WERI-Rb-1 (cell line): Measurements from ENCODE around the gene HSD17B8.

ENCODE experiments used
- DNase-seq: peaks from one replicate; pipeline ENCODE4 v3.0.0-alpha.2; 2020
- H3K27ac ChIP-seq: fragments of 250-450 bp; sonication (Bioruptor Pico); 2 replicates; pipeline ENCODE4 v1.5.1; 2020; ENCODE audit warnings: mild to moderate bottlenecking, moderate library complexity
- H3K27me3 ChIP-seq: fragments of 250-450 bp; sonication (Bioruptor Pico); 2 replicates; pipeline ENCODE4 v1.5.1; 2021; ENCODE audit warnings: mild to moderate bottlenecking, low read depth, moderate library complexity; ENCODE audit not compliant: insufficient read depth, severe bottlenecking
- H3K36me3 ChIP-seq: fragments of 250-450 bp; sonication (Bioruptor Pico); 2 replicates; pipeline ENCODE4 v1.5.1; 2020; ENCODE audit warnings: mild to moderate bottlenecking, moderate library complexity
- H3K4me3 ChIP-seq: 2 replicates; pipeline ENCODE4 v1.5.1; 2011; ENCODE audit warnings: low read depth, mild to moderate bottlenecking, control low read depth, low read length
- H3K9me3 ChIP-seq: fragments of 250-450 bp; sonication (Bioruptor Pico); 2 replicates; pipeline ENCODE4 v1.5.1; 2021; ENCODE audit warnings: mild to moderate bottlenecking, moderate library complexity; ENCODE audit not compliant: severe bottlenecking
- TF ChIP-seq, protein P1 (sequence below): IDR thresholded peaks from 2 replicates; pipeline ENCODE4 v1.5.1; 2011; ENCODE audit warnings: low read depth, mild to moderate bottlenecking, control low read depth, inconsistent platforms, low read length

HSD17B8 gene

DNA sequence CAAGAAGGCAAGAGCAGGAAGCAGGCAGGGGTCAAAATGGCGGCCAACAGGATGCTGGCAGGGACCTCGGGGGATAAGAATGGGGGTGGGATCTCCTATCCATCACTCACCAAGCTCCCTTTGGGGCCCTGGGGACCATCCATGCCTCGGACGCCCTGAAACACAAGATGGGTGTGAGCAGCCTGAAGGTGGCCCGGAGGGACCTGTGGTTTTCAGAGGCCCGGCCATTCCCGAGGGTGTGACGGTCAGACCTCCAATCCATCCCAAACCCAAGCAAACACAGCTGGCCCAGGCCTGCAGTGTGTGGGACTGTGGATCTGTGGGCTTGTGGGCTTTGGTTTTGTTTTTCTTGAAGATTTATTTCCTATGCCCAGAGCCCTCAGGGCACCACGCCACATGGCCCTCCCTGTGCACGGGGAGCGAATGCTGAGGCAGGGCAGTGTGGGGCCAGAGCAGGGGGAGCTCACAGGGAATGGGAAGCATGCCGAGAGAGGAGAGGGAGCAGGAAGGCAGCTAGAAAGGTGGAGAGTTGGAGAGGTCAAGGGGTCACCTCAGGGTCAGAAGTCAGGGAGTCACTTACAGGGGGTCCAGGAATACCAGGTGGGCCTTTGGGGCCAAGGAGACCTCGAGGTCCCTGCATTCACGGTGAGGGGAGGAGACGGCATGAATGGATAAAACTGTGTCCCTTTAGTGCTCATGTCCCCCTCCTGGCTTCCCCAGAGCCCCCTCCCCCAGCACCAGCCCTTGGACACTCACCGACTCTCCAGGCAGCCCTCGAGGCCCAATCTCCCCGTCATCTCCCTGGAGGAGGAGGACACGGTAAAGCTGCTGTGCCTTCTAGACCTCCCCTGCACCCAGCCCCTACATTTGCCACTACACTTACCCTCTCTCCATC is 26.7 kb upstream of the HSD17B8 start:
- no peak overlapping the region for H3K4me3 ChIP-seq
- H3K27ac ChIP-seq: no peak overlapping the region
- H3K36me3 ChIP-seq: no peaks in the 10 kb centered on the region; the same call in 1 of the 2 replicates
- DNase-seq: no peak
- TF ChIP-seq, protein P1, sequence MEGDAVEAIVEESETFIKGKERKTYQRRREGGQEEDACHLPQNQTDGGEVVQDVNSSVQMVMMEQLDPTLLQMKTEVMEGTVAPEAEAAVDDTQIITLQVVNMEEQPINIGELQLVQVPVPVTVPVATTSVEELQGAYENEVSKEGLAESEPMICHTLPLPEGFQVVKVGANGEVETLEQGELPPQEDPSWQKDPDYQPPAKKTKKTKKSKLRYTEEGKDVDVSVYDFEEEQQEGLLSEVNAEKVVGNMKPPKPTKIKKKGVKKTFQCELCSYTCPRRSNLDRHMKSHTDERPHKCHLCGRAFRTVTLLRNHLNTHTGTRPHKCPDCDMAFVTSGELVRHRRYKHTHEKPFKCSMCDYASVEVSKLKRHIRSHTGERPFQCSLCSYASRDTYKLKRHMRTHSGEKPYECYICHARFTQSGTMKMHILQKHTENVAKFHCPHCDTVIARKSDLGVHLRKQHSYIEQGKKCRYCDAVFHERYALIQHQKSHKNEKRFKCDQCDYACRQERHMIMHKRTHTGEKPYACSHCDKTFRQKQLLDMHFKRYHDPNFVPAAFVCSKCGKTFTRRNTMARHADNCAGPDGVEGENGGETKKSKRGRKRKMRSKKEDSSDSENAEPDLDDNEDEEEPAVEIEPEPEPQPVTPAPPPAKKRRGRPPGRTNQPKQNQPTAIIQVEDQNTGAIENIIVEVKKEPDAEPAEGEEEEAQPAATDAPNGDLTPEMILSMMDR: no peak
- no peaks in the 10 kb centered on the region for H3K27me3 ChIP-seq
- H3K9me3 ChIP-seq: no peaks in the 10 kb centered on the region

DNA sequence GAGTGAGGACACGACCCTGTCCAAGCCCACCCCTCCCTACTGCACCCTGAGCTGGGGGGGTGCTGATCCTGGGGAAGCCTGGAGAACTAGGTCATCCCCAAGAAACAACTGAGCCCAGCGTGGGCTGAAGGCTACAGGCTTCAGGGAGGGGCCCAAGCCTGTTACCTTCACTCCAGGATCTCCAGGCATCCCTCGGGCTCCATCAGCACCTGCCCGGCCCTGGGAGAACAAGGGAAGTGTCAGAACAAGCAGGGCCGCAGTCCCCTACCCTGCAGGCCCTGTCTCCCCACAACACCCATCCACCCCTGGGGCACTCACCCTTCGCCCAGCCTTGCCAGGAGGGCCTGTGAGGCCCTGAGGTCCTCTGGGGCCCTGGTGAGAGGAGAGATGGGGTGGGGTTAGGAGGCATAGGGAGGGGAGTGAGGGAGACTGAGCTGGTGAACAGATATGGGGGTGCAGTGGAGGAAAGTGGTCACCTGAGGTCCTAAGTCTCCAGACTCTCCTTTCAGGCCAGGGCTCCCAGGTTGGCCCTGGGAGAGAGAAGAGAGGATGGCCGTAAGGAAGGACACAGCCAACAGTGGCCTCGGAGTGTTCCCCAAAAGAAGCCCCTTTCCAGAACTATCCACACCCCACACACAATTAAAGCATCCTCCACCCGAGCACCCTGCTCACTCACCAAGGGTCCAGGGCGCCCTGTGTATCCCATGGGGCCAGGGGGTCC is 25.5 kb upstream of the HSD17B8 start:
- no peaks in the 10 kb centered on the region for H3K27me3 ChIP-seq
- H3K27ac ChIP-seq: no peak overlapping the region
- no peaks in the 10 kb centered on the region; the same call in 1 of the 2 replicates for H3K36me3 ChIP-seq
- TF ChIP-seq, protein P1: no peak
- no peak for DNase-seq
- no peak overlapping the region for H3K4me3 ChIP-seq
- peaks cover 1% of the 10 kb centered on the region for H3K9me3 ChIP-seq

DNA sequence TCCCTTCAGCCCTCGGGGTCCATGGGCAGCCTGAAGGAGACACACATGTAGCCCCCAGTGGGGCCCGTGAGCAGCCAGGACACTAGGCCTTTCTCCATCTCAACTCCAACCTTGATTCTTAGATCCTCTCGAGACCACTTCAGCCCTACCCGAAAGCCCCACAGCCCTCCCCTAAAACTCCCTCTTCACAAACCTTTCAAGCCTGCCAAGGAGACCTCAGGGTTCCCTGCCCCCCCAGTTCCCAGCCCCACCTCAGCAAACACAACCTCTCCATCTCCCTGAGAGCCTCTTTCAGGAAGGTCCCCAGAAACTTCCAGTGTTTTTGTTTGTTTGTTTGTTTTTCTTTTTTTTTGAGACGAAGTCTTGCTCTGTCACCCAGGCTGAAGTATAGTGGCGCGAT is 23.3 kb upstream of the HSD17B8 start:
- H3K9me3 ChIP-seq: peaks cover 4% of the 10 kb centered on the region
- no peaks in the 10 kb centered on the region; the same call in 1 of the 2 replicates for H3K36me3 ChIP-seq
- TF ChIP-seq, protein P1: no peak
- no peaks in the 10 kb centered on the region for H3K27me3 ChIP-seq
- no peak for DNase-seq
- H3K27ac ChIP-seq: no peak overlapping the region
- no peak overlapping the region for H3K4me3 ChIP-seq

DNA sequence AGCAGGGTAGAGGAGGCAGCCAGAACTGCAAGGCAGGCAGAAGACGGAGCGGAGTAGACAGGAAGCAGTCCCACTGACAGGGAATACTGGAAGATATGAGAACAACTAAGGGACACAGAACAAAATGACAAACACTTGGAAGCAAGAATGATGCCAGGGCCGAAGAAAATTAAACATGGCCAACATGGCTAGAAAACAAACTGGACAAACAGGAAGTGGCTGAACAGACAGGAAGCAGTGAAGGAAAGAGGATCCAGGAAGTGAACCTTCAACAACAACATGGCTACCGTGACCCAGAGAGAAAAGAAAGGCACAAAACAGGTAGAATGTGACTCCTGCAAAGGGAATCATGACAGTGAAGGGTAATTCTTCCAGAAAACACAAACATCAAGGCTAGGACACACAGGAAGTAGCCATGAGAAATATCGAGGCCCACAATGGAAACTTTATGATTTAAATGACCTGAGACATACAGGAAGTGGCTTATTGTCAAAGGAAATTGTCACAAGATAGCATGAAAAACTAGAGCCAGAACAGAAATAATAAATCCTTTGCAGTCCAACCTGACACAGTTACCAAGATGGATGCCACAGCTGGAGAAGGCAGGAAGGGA is 21.3 kb upstream of the HSD17B8 start:
- H3K36me3 ChIP-seq: no peaks in the 10 kb centered on the region; the same call in 1 of the 2 replicates
- H3K27me3 ChIP-seq: no peaks in the 10 kb centered on the region
- DNase-seq: no peak
- TF ChIP-seq, protein P1: no peak
- no peak overlapping the region for H3K4me3 ChIP-seq
- H3K27ac ChIP-seq: no peak overlapping the region
- peaks cover 4% of the 10 kb centered on the region for H3K9me3 ChIP-seq

DNA sequence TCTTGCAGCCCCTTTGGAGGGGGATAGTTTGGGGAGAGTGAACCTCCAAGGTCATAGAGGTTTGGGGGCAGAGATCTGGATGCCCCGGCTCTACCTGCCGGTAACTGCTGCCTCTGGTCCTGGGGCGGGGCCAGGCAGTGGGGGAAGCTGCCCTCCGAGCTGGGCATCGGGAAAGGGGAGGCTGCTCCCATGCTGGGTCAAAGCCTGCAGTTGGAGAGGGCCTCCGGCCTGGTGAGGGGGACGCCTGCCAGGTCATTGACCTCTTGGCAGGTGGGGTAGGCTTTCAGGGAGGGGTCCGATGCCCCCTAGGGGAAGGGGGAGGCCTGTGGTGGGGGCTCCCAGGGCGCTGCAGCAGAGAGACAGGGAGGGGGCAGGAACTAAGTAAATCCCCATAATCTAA is 19.3 kb upstream of the HSD17B8 start:
- Histone ChIP-seq H3K27me3 (no peaks in the 10 kb centered on the region), H3K36me3 (peaks cover 3% of the 10 kb centered on the region; the same call in 1 of the 2 replicates), H3K9me3 (peaks cover 4% of the 10 kb centered on the region), H3K4me3 (no peak overlapping the region), H3K27ac (no peak overlapping the region)
- no peak for DNase-seq
- TF ChIP-seq, protein P1: no peak
